ENCODE measurements around the gene GIT1. TPM values are rescaled to one million over a fixed set of nuclear protein-coding genes. Genes with fewer than 3 reads are reported as not detected.

The GIT1 gene
- total RNA-seq, 1 experiment from 2014 or later = 120 TPM

DNA sequence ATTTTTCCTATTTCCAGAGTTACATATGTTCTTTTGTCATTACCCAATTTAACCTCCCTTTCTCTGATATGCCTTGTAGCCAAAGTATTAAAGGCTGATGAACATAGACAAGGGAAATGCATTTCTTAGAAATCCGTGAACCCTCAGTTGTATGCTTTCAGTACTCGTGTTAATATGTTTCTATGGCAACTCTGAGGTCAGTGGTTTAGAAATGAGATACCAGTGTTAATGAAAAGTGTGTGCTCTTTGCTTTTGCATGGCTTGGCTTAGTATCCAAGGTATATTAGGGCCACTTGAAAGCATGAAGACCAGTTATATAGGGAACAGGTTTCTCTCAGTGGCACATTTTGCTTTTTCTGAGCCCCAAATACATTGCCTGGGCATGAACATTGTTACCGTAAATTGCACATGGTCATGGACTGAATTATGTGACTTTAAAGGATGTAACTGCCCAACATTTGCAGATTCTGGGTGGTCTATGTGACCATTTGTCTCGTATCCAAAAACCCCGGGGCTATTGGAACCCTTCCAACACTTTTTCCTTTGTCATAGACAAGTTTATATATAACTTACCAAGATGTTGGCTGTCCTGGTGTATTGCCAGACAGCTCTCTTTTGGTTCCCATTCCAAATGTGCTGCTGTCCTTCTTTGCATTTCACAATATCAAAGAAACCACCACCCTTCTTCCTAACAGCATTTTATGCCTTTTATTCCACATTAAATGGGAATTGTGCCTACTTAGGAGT, 40.1 kb downstream of the GIT1 start:
- intact Hi-C loops (cut with micrococcal nuclease; ENCODE audit: unreplicated experiment) = no loop called here
- POLR2A ChIA-PET (ENCODE audit: low non-redundant PET) = no interaction called here
- Histone ChIP-seq H3K9me3 (ENCODE audit: low read depth, low read length, poor library complexity, severe bottlenecking) (no peaks in the 10 kb centered on the region), H3K27me3 (replicated peaks; ENCODE audit: insufficient read depth, low read depth, low read length, poor library complexity) (no peaks in the 10 kb centered on the region), H3K27ac (ENCODE audit: low read depth, low read length, poor library complexity, severe bottlenecking) (no peak overlapping the region), H3K36me3 (ENCODE audit: insufficient read depth, low read length, poor library complexity, severe bottlenecking) (no peaks in the 10 kb centered on the region), H3K4me1 (ENCODE audit: insufficient read depth, low read length, poor library complexity, severe bottlenecking) (peaks cover 11% of the 10 kb centered on the region), H3K4me3 (ENCODE audit: low read depth, low read length, poor library complexity, severe bottlenecking) (no peak overlapping the region)
- BruUV-seq (replicated peaks) = no TSS peak
- no peak for TF ChIP-seq EZH2 (IDR thresholded peaks at IDR 0.05; ENCODE audit: borderline replicate concordance, low read depth, low read length, poor library complexity, severe bottlenecking)
- TF ChIP-seq, protein P1, sequence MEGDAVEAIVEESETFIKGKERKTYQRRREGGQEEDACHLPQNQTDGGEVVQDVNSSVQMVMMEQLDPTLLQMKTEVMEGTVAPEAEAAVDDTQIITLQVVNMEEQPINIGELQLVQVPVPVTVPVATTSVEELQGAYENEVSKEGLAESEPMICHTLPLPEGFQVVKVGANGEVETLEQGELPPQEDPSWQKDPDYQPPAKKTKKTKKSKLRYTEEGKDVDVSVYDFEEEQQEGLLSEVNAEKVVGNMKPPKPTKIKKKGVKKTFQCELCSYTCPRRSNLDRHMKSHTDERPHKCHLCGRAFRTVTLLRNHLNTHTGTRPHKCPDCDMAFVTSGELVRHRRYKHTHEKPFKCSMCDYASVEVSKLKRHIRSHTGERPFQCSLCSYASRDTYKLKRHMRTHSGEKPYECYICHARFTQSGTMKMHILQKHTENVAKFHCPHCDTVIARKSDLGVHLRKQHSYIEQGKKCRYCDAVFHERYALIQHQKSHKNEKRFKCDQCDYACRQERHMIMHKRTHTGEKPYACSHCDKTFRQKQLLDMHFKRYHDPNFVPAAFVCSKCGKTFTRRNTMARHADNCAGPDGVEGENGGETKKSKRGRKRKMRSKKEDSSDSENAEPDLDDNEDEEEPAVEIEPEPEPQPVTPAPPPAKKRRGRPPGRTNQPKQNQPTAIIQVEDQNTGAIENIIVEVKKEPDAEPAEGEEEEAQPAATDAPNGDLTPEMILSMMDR (conservative IDR thresholded peaks at IDR 0.05; ENCODE audit: low read depth, low read length) = no peak
- peak; percentile 27 for DNase-seq (ENCODE audit: low spot score)
- CTCF ChIA-PET = no interaction called here

DNA sequence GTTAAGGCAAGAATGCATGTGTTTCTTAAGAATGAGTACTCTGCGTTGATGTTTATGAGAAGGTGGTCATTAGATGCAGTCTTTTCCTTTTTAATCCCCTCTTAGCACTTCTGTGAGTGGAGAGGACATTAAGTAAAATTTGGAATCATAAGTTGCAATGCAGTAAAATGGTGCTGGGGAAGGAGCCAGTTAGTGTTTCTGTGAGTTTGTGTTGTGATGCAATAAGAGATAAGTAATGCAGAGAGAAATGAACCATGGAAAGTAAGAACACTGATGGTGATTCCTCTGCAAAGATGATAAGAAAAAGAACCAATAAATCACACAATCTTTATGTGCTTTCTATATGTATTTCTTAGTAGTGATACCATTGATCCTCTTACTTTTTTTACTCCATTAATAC, 42.6 kb downstream of the GIT1 start:
- DNase-seq (ENCODE audit: low spot score) = no peak
- BruUV-seq (replicated peaks) = no TSS peak
- no peaks in the 10 kb centered on the region for H3K27me3 ChIP-seq (replicated peaks; ENCODE audit: insufficient read depth, low read depth, low read length, poor library complexity)
- no peak overlapping the region for H3K27ac ChIP-seq (ENCODE audit: low read depth, low read length, poor library complexity, severe bottlenecking)
- H3K4me1 ChIP-seq (ENCODE audit: insufficient read depth, low read length, poor library complexity, severe bottlenecking) = peaks cover 11% of the 10 kb centered on the region
- peaks cover 22% of the 10 kb centered on the region for H3K36me3 ChIP-seq (ENCODE audit: insufficient read depth, low read length, poor library complexity, severe bottlenecking)
- ChIA-PET POLR2A (ENCODE audit: low non-redundant PET) (no interaction called here), CTCF (no interaction called here)
- no peak for TF ChIP-seq EZH2 (IDR thresholded peaks at IDR 0.05; ENCODE audit: borderline replicate concordance, low read depth, low read length, poor library complexity, severe bottlenecking)
- TF ChIP-seq, protein P1 (conservative IDR thresholded peaks at IDR 0.05; ENCODE audit: low read depth, low read length) = no peak
- no peak overlapping the region for H3K4me3 ChIP-seq (ENCODE audit: low read depth, low read length, poor library complexity, severe bottlenecking)
- intact Hi-C loops (cut with micrococcal nuclease; ENCODE audit: unreplicated experiment) = no loop called here
- H3K9me3 ChIP-seq (ENCODE audit: low read depth, low read length, poor library complexity, severe bottlenecking) = no peaks in the 10 kb centered on the region

DNA sequence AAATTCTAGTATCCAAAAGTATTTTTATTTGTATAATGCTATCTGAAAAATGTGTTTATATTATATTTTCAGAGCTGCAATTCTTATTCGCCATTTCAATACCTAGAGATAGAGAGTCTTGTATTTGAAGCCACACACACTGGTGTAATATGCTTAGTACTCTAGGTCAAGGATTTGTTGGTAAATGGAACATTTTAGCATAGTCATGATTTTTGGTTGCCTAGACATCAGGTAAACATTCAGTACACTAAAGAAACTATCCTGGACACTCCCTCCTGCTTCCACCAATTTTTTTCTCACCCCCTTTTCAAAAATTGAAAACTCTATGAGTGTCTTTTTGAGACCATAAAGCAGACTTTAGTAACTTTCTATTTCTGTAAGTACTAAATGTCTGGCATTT, 43.4 kb downstream of the GIT1 start:
- intact Hi-C loops (cut with micrococcal nuclease; ENCODE audit: unreplicated experiment) = no loop called here
- no peaks in the 10 kb centered on the region for H3K9me3 ChIP-seq (ENCODE audit: low read depth, low read length, poor library complexity, severe bottlenecking)
- ChIA-PET POLR2A (ENCODE audit: low non-redundant PET) (no interaction called here), CTCF (no interaction called here)
- H3K27me3 ChIP-seq (replicated peaks; ENCODE audit: insufficient read depth, low read depth, low read length, poor library complexity) = no peaks in the 10 kb centered on the region
- no peak overlapping the region for H3K27ac ChIP-seq (ENCODE audit: low read depth, low read length, poor library complexity, severe bottlenecking)
- peaks cover 26% of the 10 kb centered on the region for H3K36me3 ChIP-seq (ENCODE audit: insufficient read depth, low read length, poor library complexity, severe bottlenecking)
- H3K4me3 ChIP-seq (ENCODE audit: low read depth, low read length, poor library complexity, severe bottlenecking) = no peak overlapping the region
- no TSS peak for BruUV-seq (replicated peaks)
- DNase-seq (ENCODE audit: low spot score) = no peak
- TF ChIP-seq, protein P1 (conservative IDR thresholded peaks at IDR 0.05; ENCODE audit: low read depth, low read length) = no peak
- TF ChIP-seq EZH2 (IDR thresholded peaks at IDR 0.05; ENCODE audit: borderline replicate concordance, low read depth, low read length, poor library complexity, severe bottlenecking) = no peak
- peaks cover 11% of the 10 kb centered on the region for H3K4me1 ChIP-seq (ENCODE audit: insufficient read depth, low read length, poor library complexity, severe bottlenecking)

Data from A673 (cell line).